Endothelial cell of umbilical vein (primary cell): Measurements from ENCODE around the gene ANGPTL2. TPM values are rescaled to one million over a fixed set of nuclear protein-coding genes. Genes with fewer than 3 reads are reported as not detected.

Source experiments
- BruUV-seq: library from RNA; stranded (reverse); fragments of 400-500 nt; replicated peaks from 2 replicates; lab custom pipeline; 2021; lab: Mats Ljungman, UMichigan
- CTCF ChIA-PET: fragments of 300-600, 350-600 bp; sonication (Branson Sonifier 250); formaldehyde crosslinking; loops from one replicate; lab custom pipeline; 2021; ENCODE audit warnings: antibody characterized with exemption, inconsistent platforms; lab: Charles Lee
- POLR2A ChIA-PET: fragments of 300-600, 350-600 bp; sonication (Branson Sonifier 250); formaldehyde crosslinking; loops from one replicate; lab custom pipeline; 2021; ENCODE audit warnings: antibody characterized with exemption, inconsistent platforms; lab: Charles Lee
- DNase-seq: peaks from one replicate; pipeline ENCODE4 v3.0.0-alpha.2; 2011; ENCODE audit warnings: low read depth, low spot score
- FAIRE-seq: peaks from 2 replicates; lab custom pipeline; 2011; peaks lifted over from hg19 to GRCh38; lab: Jason Lieb, UNC
- H2AFZ ChIP-seq: 2 replicates; pipeline ENCODE4 v1.6.0; 2012; ENCODE audit warnings: low read depth, low read length, control low read depth, inconsistent platforms
- H3K27ac ChIP-seq: 2 replicates; pipeline ENCODE4 v1.5.1; 2011; ENCODE audit warnings: low read depth, mild to moderate bottlenecking, control low read depth, low read length, moderate library complexity; ENCODE audit not compliant: insufficient read depth
- H3K27me3 ChIP-seq, 2 experiments: 2 replicates each; pipeline versions ENCODE4 v1.6.0 to v1.6.1; 2011; ENCODE audit warnings: low read length in 2 of 2, mixed read lengths in 1 of 2; ENCODE audit not compliant: control insufficient read depth in 2 of 2, insufficient read depth in 2 of 2
- H3K36me3 ChIP-seq, 2 experiments: 2 replicates in 1 of 2; 3 replicates in 1 of 2; pipeline ENCODE4 v1.5.1; 2011; ENCODE audit warnings: low read length in 2 of 2, mild to moderate bottlenecking in 1 of 2, moderate library complexity in 1 of 2; ENCODE audit not compliant: control insufficient read depth in 2 of 2, insufficient read depth in 2 of 2; ENCODE audit errors: extremely low read depth in 1 of 2
- H3K4me1 ChIP-seq: 3 replicates; pipeline ENCODE4 v1.5.1; 2011; ENCODE audit warnings: mild to moderate bottlenecking, low read length; ENCODE audit not compliant: control insufficient read depth, insufficient read depth; ENCODE audit errors: extremely low read depth
- H3K4me2 ChIP-seq: 2 replicates; pipeline ENCODE4 v1.6.1; 2011; ENCODE audit warnings: low read length, control low read depth, mixed read lengths; ENCODE audit not compliant: insufficient read depth
- H3K4me3 ChIP-seq, 3 experiments: fragments of 200-600 bp in 1 of 3; sonication (generic), shearing (Covaris generic) in 1 of 3; replicated peaks in 1 of 3; 2 replicates each; pipeline ENCODE4 v1.5.1; 2011 to 2016; ENCODE audit warnings: control low read depth in 3 of 3, low read length in 3 of 3, mild to moderate bottlenecking in 2 of 3, inconsistent platforms in 1 of 3, low read depth in 1 of 3, moderate library complexity in 1 of 3; ENCODE audit not compliant: insufficient read depth in 1 of 3
- H3K79me2 ChIP-seq: 2 replicates; pipeline ENCODE4 v1.6.0; 2012; ENCODE audit warnings: low read length, inconsistent platforms; ENCODE audit not compliant: control insufficient read depth, insufficient read depth
- H3K9ac ChIP-seq: replicated peaks from 2 replicates; pipeline ENCODE3; 2011; ENCODE audit warnings: low read length, control low read depth; ENCODE audit not compliant: insufficient read depth; ENCODE audit errors: extremely low read depth
- H3K9me1 ChIP-seq: replicated peaks from 3 replicates; pipeline ENCODE4 v1.6.0; 2011; ENCODE audit warnings: mild to moderate bottlenecking, low read length; ENCODE audit not compliant: control insufficient read depth, insufficient read depth; ENCODE audit errors: extremely low read depth
- H3K9me3 ChIP-seq: replicated peaks from 2 replicates; pipeline ENCODE4 v1.5.1; 2012; ENCODE audit warnings: low read length, inconsistent platforms; ENCODE audit not compliant: control insufficient read depth, insufficient read depth
- H4K20me1 ChIP-seq: replicated peaks from 2 replicates; pipeline ENCODE3; 2011; ENCODE audit warnings: mild to moderate bottlenecking, low read length; ENCODE audit not compliant: control insufficient read depth, insufficient read depth; ENCODE audit errors: extremely low read depth
- EZH2 ChIP-seq: IDR thresholded peaks from 2 replicates; pipeline ENCODE4 v1.6.1; 2012; ENCODE audit warnings: borderline replicate concordance, low read depth, mild to moderate bottlenecking, moderate library complexity, low read length, inconsistent platforms; ENCODE audit not compliant: severe bottlenecking
- FOS ChIP-seq: IDR thresholded peaks from 2 replicates; pipeline ENCODE4 v1.6.1; 2011; ENCODE audit warnings: mild to moderate bottlenecking, low read length, moderate library complexity, borderline replicate concordance; ENCODE audit not compliant: insufficient read depth
- GATA2 ChIP-seq: IDR thresholded peaks from 2 replicates; pipeline ENCODE4 v1.7.0; 2011; ENCODE audit warnings: low read depth, mild to moderate bottlenecking, moderate library complexity, mixed read lengths, low read length; ENCODE audit not compliant: insufficient read length, insufficient read depth
- JUN ChIP-seq: IDR thresholded peaks from 2 replicates; pipeline ENCODE4 v1.6.1; 2011; ENCODE audit warnings: borderline replicate concordance, low read depth; ENCODE audit not compliant: insufficient read length, insufficient read depth
- MYC ChIP-seq: IDR thresholded peaks from one replicate; pipeline ENCODE4 v1.6.1; 2011; ENCODE audit warnings: mild to moderate bottlenecking, low read depth, low read length
- POLR2A ChIP-seq: IDR thresholded peaks from 2 replicates; pipeline ENCODE4 v1.6.1; 2012; ENCODE audit warnings: low read depth, mild to moderate bottlenecking, control low read depth, low read length
- POLR2AphosphoS5 ChIP-seq: IDR thresholded peaks from 2 replicates; pipeline ENCODE4 v1.6.1; 2012; ENCODE audit warnings: low read depth, mild to moderate bottlenecking, control low read depth, low read length, moderate library complexity; ENCODE audit not compliant: insufficient read depth
- dilution Hi-C: fragments of 300-500 bp; cut with MboI; formaldehyde crosslinking; loops from one replicate; pipeline ENCODE4 v1.15.0; 2019; ENCODE audit warnings: low sequenced_read_pairs; ENCODE audit not compliant: extremely low pct_ligation_motif_present
- intact Hi-C: fragments of 100-400 bp; cut with micrococcal nuclease; formaldehyde crosslinking; loops from one replicate; pipeline ENCODE4 v1.10.0; 2022
- polyA plus RNA-seq, 4 experiments: library from polyadenylated mRNA; depleted of rRNA in 3 of 4; stranded (reverse) in 3 of 4; unstranded in 1 of 4; fragments of >200 nt; gene quantifications; 2 replicates each; pipeline versions ENCODE4 v1.2.1 to v1.2.3, GENCODE V29; 2011 to 2012; ENCODE audit warnings: missing spikeins in 1 of 4
- total RNA-seq: library from RNA; stranded (reverse); gene quantifications from 2 replicates; pipeline ENCODE4 v1.2.3, GENCODE V29; 2021
- TF ChIP-seq, protein P1 (sequence below), 2 donors: IDR thresholded peaks; 1 replicate in 1 of 2; 2 replicates in 1 of 2; pipeline ENCODE4 v1.5.1; 2011; ENCODE audit warnings: low read length in 2 of 2, mild to moderate bottlenecking in 2 of 2, moderate library complexity in 2 of 2, control low read depth in 1 of 2, inconsistent platforms in 1 of 2, low read depth in 1 of 2; ENCODE audit not compliant: insufficient read depth in 1 of 2; ENCODE audit errors: extremely low read depth in 1 of 2
- TF ChIP-seq, protein P2 (sequence below): IDR thresholded peaks from 2 replicates; pipeline ENCODE4 v1.6.1; 2011; ENCODE audit not compliant: insufficient read depth, insufficient read length

The ANGPTL2 gene
- total and polyA plus RNA-seq, 2 donors (not counting 3 experiments of a cell fraction or from before 2014, with no cell fraction given): 15.1 to 24.5 TPM

DNA sequence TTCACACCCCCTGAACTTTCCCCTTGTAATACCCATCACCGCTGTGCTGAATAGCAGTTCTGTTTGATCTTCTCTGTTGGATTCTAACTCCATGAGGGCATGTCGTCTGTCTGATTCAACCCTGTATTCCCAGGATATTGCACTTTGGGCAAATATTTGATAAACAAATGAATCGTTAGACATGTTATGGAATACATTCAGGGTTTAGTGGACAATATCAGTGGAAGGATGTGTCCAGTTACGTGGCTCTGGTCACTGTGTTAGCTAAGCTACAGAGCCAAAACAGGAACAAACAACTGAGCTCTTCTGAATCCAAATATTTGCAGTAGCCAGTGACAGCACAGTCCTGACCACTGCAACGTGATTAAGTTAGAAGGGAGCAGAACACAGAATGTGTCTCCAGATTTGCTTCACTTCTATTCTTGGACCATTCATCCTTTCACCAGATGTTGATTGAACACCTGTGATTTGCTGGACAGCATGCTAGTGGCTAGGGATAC, 13.2 kb downstream of the ANGPTL2 start:
- dilution Hi-C loops: no loop called here
- intact Hi-C loops: no loop called here
- no TSS peak for BruUV-seq
- DNase-seq (no peak), FAIRE-seq (no peak)
- ChIA-PET POLR2A (no interaction called here), CTCF (interaction anchor here (1.0 to 1.2 kb wide), 2 partner anchors 18 to 60 kb away, joined by 3 read pairs; no protein-coding TSS in a partner anchor)
- no peak overlapping the region for H3K4me2 ChIP-seq
- H3K27me3 ChIP-seq: no peaks in the 10 kb centered on the region
- TF ChIP-seq, protein P1, sequence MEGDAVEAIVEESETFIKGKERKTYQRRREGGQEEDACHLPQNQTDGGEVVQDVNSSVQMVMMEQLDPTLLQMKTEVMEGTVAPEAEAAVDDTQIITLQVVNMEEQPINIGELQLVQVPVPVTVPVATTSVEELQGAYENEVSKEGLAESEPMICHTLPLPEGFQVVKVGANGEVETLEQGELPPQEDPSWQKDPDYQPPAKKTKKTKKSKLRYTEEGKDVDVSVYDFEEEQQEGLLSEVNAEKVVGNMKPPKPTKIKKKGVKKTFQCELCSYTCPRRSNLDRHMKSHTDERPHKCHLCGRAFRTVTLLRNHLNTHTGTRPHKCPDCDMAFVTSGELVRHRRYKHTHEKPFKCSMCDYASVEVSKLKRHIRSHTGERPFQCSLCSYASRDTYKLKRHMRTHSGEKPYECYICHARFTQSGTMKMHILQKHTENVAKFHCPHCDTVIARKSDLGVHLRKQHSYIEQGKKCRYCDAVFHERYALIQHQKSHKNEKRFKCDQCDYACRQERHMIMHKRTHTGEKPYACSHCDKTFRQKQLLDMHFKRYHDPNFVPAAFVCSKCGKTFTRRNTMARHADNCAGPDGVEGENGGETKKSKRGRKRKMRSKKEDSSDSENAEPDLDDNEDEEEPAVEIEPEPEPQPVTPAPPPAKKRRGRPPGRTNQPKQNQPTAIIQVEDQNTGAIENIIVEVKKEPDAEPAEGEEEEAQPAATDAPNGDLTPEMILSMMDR (IDR thresholded peaks at IDR 0.05; ENCODE audit: extremely low read depth in 1 of 2, insufficient read depth in 1 of 2, low read depth in 1 of 2, low read length in 2 of 2): no peak
- TF ChIP-seq EZH2: no peak
- TF ChIP-seq, protein P2, sequence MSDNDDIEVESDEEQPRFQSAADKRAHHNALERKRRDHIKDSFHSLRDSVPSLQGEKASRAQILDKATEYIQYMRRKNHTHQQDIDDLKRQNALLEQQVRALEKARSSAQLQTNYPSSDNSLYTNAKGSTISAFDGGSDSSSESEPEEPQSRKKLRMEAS: no peak
- no peak for TF ChIP-seq JUN
- no peak for TF ChIP-seq FOS
- no peak for TF ChIP-seq POLR2A
- no peak for TF ChIP-seq MYC
- TF ChIP-seq GATA2: no peak
- no peak for TF ChIP-seq POLR2AphosphoS5
- H3K4me3 ChIP-seq: no peak overlapping the region
- H3K79me2 ChIP-seq: no peaks in the 10 kb centered on the region
- no peaks in the 10 kb centered on the region for H4K20me1 ChIP-seq
- H3K36me3 ChIP-seq: peaks cover 0 to 6% of the 10 kb centered on the region in 2 experiments
- no peaks in the 10 kb centered on the region for H3K9me3 ChIP-seq
- H3K27ac ChIP-seq: no peak overlapping the region
- peaks cover 18% of the 10 kb centered on the region for H3K4me1 ChIP-seq
- no peak overlapping the region for H3K9ac ChIP-seq
- no peaks in the 10 kb centered on the region for H3K9me1 ChIP-seq
- no peak overlapping the region for H2AFZ ChIP-seq
